Trophoblast cell (in vitro differentiated cells and primary cell): ENCODE results near the gene CKAP2L.

Experiments
- DNase-seq, 2 donors: peaks; one replicate each; pipeline ENCODE4 v3.0.0-alpha.2; 2016
- H2AFZ ChIP-seq: 2 replicates; pipeline ENCODE4 v1.6.1; 2013; ENCODE audit warnings: low read length, moderate library complexity, mild to moderate bottlenecking; ENCODE audit not compliant: insufficient read depth, poor library complexity
- H2AK5ac ChIP-seq: 2 replicates; pipeline ENCODE4 v1.6.1; 2013; ENCODE audit warnings: mild to moderate bottlenecking, low read length
- H2BK120ac ChIP-seq: 2 replicates; pipeline ENCODE4 v1.6.1; 2013; ENCODE audit warnings: low read length, mild to moderate bottlenecking, moderate library complexity; ENCODE audit not compliant: insufficient read depth, poor library complexity
- H2BK12ac ChIP-seq: 2 replicates; pipeline ENCODE4 v1.6.1; 2013; ENCODE audit warnings: mild to moderate bottlenecking, low read length, moderate library complexity
- H2BK5ac ChIP-seq: 2 replicates; pipeline ENCODE4 v1.6.1; 2013; ENCODE audit warnings: low read length, low read depth, moderate library complexity, mild to moderate bottlenecking; ENCODE audit not compliant: poor library complexity
- H3K14ac ChIP-seq: 2 replicates; pipeline ENCODE4 v1.6.1; 2013; ENCODE audit warnings: mild to moderate bottlenecking, low read length
- H3K18ac ChIP-seq: 2 replicates; pipeline ENCODE4 v1.6.1; 2013; ENCODE audit warnings: mild to moderate bottlenecking, low read length
- H3K23ac ChIP-seq: 2 replicates; pipeline ENCODE4 v1.6.1; 2013; ENCODE audit warnings: low read length
- H3K27ac ChIP-seq: 2 replicates; pipeline ENCODE4 v1.5.1; 2013; ENCODE audit warnings: low read depth, mild to moderate bottlenecking, inconsistent platforms, low read length, moderate library complexity
- H3K27me3 ChIP-seq: 2 replicates; pipeline ENCODE4 v1.6.1; 2013; ENCODE audit warnings: inconsistent platforms, mild to moderate bottlenecking, low read length, moderate library complexity; ENCODE audit not compliant: insufficient read depth
- H3K36me3 ChIP-seq, 2 experiments: 1 replicate in 1 of 2; 2 replicates in 1 of 2; pipeline ENCODE4 v1.6.1; 2013; ENCODE audit warnings: low read length in 2 of 2, mild to moderate bottlenecking in 2 of 2, moderate library complexity in 1 of 2; ENCODE audit not compliant: insufficient read depth in 2 of 2, control insufficient read depth in 1 of 2
- H3K4ac ChIP-seq: 2 replicates; pipeline ENCODE4 v1.6.1; 2013; ENCODE audit warnings: low read depth, mild to moderate bottlenecking, low read length, moderate library complexity
- H3K4me1 ChIP-seq, 2 experiments: 1 replicate in 1 of 2; 2 replicates in 1 of 2; pipeline ENCODE4 v1.6.1; 2013; ENCODE audit warnings: low read length in 2 of 2, mild to moderate bottlenecking in 2 of 2, moderate library complexity in 1 of 2; ENCODE audit not compliant: insufficient read depth in 2 of 2, control insufficient read depth in 1 of 2
- H3K4me2 ChIP-seq: 2 replicates; pipeline ENCODE4 v1.6.1; 2013; ENCODE audit warnings: inconsistent platforms, mild to moderate bottlenecking, low read length, moderate library complexity
- H3K4me3 ChIP-seq: 2 replicates; pipeline ENCODE4 v1.5.1; 2013; ENCODE audit warnings: mild to moderate bottlenecking, low read depth, low read length, inconsistent platforms
- H3K79me1 ChIP-seq: one replicate; pipeline ENCODE4 v1.6.1; 2013; ENCODE audit warnings: low read length
- H3K79me2 ChIP-seq: 2 replicates; pipeline ENCODE4 v1.6.1; 2013; ENCODE audit warnings: low read length, mild to moderate bottlenecking; ENCODE audit not compliant: control insufficient read depth, insufficient read depth, poor library complexity
- H3K9ac ChIP-seq: 2 replicates; pipeline ENCODE4 v1.6.1; 2013; ENCODE audit warnings: mild to moderate bottlenecking, low read length
- H3K9me3 ChIP-seq: 2 replicates; pipeline ENCODE4 v1.6.1; 2013; ENCODE audit warnings: low read depth, mild to moderate bottlenecking, control low read depth, inconsistent platforms, low read length; ENCODE audit not compliant: insufficient read depth
- H4K12ac ChIP-seq: 2 replicates; pipeline ENCODE4 v1.6.1; 2013; ENCODE audit warnings: low read depth, mild to moderate bottlenecking, low read length, moderate library complexity
- H4K8ac ChIP-seq: 2 replicates; pipeline ENCODE4 v1.6.1; 2013; ENCODE audit warnings: low read depth, mild to moderate bottlenecking, low read length, moderate library complexity
- H4K91ac ChIP-seq: one replicate; pipeline ENCODE4 v1.6.1; 2013; ENCODE audit warnings: low read depth, mild to moderate bottlenecking, low read length, moderate library complexity
- WGBS: extraction: QIAGEN DNeasy Blood & Tissue Kit; methylation state at CpG from one replicate; pipeline ENCODE4 v1.1.7; 2013; ENCODE audit warnings: missing lambda C conversion rate; ENCODE audit not compliant: insufficient read length, insufficient coverage; ENCODE audit errors: extremely low coverage; 5-methylcytosine and 5-hydroxymethylcytosine counted together

Gene CKAP2L

GRCh38 chr2:112796486-112796885 lies 32.1 kb upstream of the CKAP2L start:
- no peaks in the 10 kb centered on the region for H3K79me2 ChIP-seq
- H3K79me1 ChIP-seq = no peaks in the 10 kb centered on the region
- no peak overlapping the region for H3K23ac ChIP-seq
- H3K18ac ChIP-seq = no peak overlapping the region
- peaks cover 1% of the 10 kb centered on the region for H3K9me3 ChIP-seq
- H3K27me3 ChIP-seq = no peaks in the 10 kb centered on the region
- WGBS = no CpG with 5 or more reads among the region's 1 CpG
- H3K4me3 ChIP-seq = no peak overlapping the region
- no peak overlapping the region for H3K4me2 ChIP-seq
- no peak overlapping the region for H2BK12ac ChIP-seq
- H2AK5ac ChIP-seq = no peak overlapping the region
- H2BK120ac ChIP-seq = no peak overlapping the region
- DNase-seq = no peak
- no peak overlapping the region for H4K12ac ChIP-seq
- no peak overlapping the region for H3K14ac ChIP-seq
- no peak overlapping the region for H3K27ac ChIP-seq
- H3K4ac ChIP-seq = no peak overlapping the region
- H2AFZ ChIP-seq = no peak overlapping the region
- no peak overlapping the region for H4K8ac ChIP-seq
- no peak overlapping the region for H4K91ac ChIP-seq
- peaks cover 2 to 9% of the 10 kb centered on the region in 2 experiments for H3K4me1 ChIP-seq
- H3K36me3 ChIP-seq = no peaks in the 10 kb centered on the region
- no peak overlapping the region for H3K9ac ChIP-seq
- H2BK5ac ChIP-seq = no peak overlapping the region

- WGBS = no CpG with 5 or more reads among the region's 1 CpG
- Histone ChIP-seq H2BK120ac (no peak overlapping the region), H3K27ac (no peak overlapping the region), H2AFZ (no peak overlapping the region), H4K91ac (no peak overlapping the region), H3K36me3 (no peaks in the 10 kb centered on the region), H3K4me1 (peaks cover 3 to 14% of the 10 kb centered on the region in 2 experiments), H4K8ac (no peak overlapping the region), H3K18ac (no peak overlapping the region), H3K4ac (no peak overlapping the region), H3K79me2 (no peaks in the 10 kb centered on the region), H3K23ac (no peak overlapping the region), H3K79me1 (no peaks in the 10 kb centered on the region), H2BK5ac (no peak overlapping the region), H3K4me3 (no peak overlapping the region), H2AK5ac (no peak overlapping the region), H3K4me2 (no peak overlapping the region), H3K14ac (no peak overlapping the region), H3K9me3 (peaks cover 4% of the 10 kb centered on the region), H3K9ac (no peak overlapping the region), H4K12ac (no peak overlapping the region), H3K27me3 (no peaks in the 10 kb centered on the region), H2BK12ac (no peak overlapping the region)
- peak; percentile 98 for DNase-seq
Measured at GRCh38 chr2:112795774-112796173, 31.4 kb upstream of the CKAP2L start.

- Histone ChIP-seq H3K27ac (no peak overlapping the region), H3K18ac (no peak overlapping the region), H2AFZ (no peak overlapping the region), H2BK5ac (no peak overlapping the region), H2AK5ac (no peak overlapping the region), H3K14ac (peak overlapping the region; percentile 24), H2BK12ac (no peak overlapping the region), H3K4me2 (no peak overlapping the region), H4K12ac (no peak overlapping the region), H3K4me3 (peak overlapping the region; percentile 15), H3K9ac (no peak overlapping the region), H3K36me3 (no peaks in the 10 kb centered on the region), H4K91ac (no peak overlapping the region), H3K79me1 (no peaks in the 10 kb centered on the region), H3K4ac (no peak overlapping the region), H3K23ac (no peak overlapping the region), H2BK120ac (peak overlapping the region; percentile 8), H3K9me3 (peaks cover 4% of the 10 kb centered on the region), H3K79me2 (no peaks in the 10 kb centered on the region), H4K8ac (no peak overlapping the region), H3K4me1 (peaks cover 3 to 14% of the 10 kb centered on the region in 2 experiments), H3K27me3 (no peaks in the 10 kb centered on the region)
- WGBS = no CpG with 5 or more reads among the region's 3 CpGs
- peak; percentile 71 to 72 for DNase-seq
Measured at GRCh38 chr2:112794841-112795240, 30.4 kb upstream of the CKAP2L start.

- WGBS = no CpG with 5 or more reads among the region's 5 CpGs
- Histone ChIP-seq H3K18ac (no peak overlapping the region), H4K8ac (no peak overlapping the region), H2BK120ac (no peak overlapping the region), H3K4me3 (no peak overlapping the region), H3K9ac (no peak overlapping the region), H3K14ac (no peak overlapping the region), H2AK5ac (no peak overlapping the region), H2BK12ac (no peak overlapping the region), H3K27ac (no peak overlapping the region), H3K79me2 (no peaks in the 10 kb centered on the region), H3K4ac (no peak overlapping the region), H3K36me3 (no peaks in the 10 kb centered on the region), H3K23ac (no peak overlapping the region), H3K4me2 (no peak overlapping the region), H4K91ac (no peak overlapping the region), H3K27me3 (no peaks in the 10 kb centered on the region), H3K9me3 (peaks cover 4% of the 10 kb centered on the region), H2AFZ (no peak overlapping the region), H4K12ac (no peak overlapping the region), H3K79me1 (no peaks in the 10 kb centered on the region), H2BK5ac (no peak overlapping the region), H3K4me1 (peaks cover 3 to 14% of the 10 kb centered on the region in 2 experiments)
- DNase-seq = peak; percentile 97 to 98
Measured at GRCh38 chr2:112794131-112794733, 29.8 kb upstream of the CKAP2L start.
